B cell (primary cell): ENCODE measurements around the gene SUN3. TPM values are rescaled to one million over a fixed set of nuclear protein-coding genes. Genes with fewer than 3 reads are reported as not detected.

Experiments used
- ATAC-seq: fragments of 200-7000 bp; cut with Tn5 transposase; one replicate; pipeline ENCODE4 v1.10.0; 2021; ENCODE audit warnings: low read depth, mild to moderate bottlenecking, moderate number of reproducible peaks, moderate library complexity
- CTCF ChIA-PET: fragments of 350-600 bp; sonication (Branson Sonifier 250); formaldehyde crosslinking; loops from one replicate; lab custom pipeline; 2021; ENCODE audit warnings: antibody characterized with exemption, inconsistent platforms; lab: Charles Lee
- POLR2A ChIA-PET: fragments of 350-600 bp; sonication (Branson Sonifier 250); formaldehyde crosslinking; loops from one replicate; lab custom pipeline; 2021; ENCODE audit warnings: antibody characterized with exemption; lab: Charles Lee
- DNase-seq: peaks from one replicate; pipeline ENCODE4 v3.0.0; 2013
- H2AFZ ChIP-seq: 2 replicates; pipeline ENCODE4 v1.6.1; 2012; ENCODE audit warnings: mild to moderate bottlenecking, low read depth, low read length; ENCODE audit not compliant: insufficient read depth, poor library complexity, severe bottlenecking
- H3K27ac ChIP-seq, 2 donors: 1 replicate in 1 of 2; 2 replicates in 1 of 2; pipeline ENCODE4 v1.5.1; 2012 to 2013; ENCODE audit warnings: low read length in 2 of 2, mild to moderate bottlenecking in 2 of 2, moderate library complexity in 1 of 2
- H3K27me3 ChIP-seq, 4 experiments: fragments of 200-600 bp in 1 of 4; sonication (generic) in 1 of 4; replicated peaks in 1 of 4; 1 replicate in 2 of 4; 2 replicates in 2 of 4; pipeline versions ENCODE4 v1.6.1 to v1.7.0; 2013 to 2016; ENCODE audit warnings: low read length in 3 of 4, mild to moderate bottlenecking in 2 of 4, mixed read lengths in 1 of 4, moderate library complexity in 1 of 4; ENCODE audit not compliant: insufficient read depth in 4 of 4, control insufficient read depth in 3 of 4; ENCODE audit errors: control extremely low read depth in 1 of 4
- H3K36me3 ChIP-seq, 2 experiments: replicated peaks in 1 of 2; 1 replicate in 1 of 2; 2 replicates in 1 of 2; pipeline versions ENCODE4 v1.6.1 to v1.7.1; 2013; ENCODE audit warnings: low read length in 1 of 2; ENCODE audit not compliant: insufficient read depth in 2 of 2, control insufficient read depth in 1 of 2; ENCODE audit errors: control extremely low read depth in 1 of 2, extremely low read depth in 1 of 2
- H3K4me1 ChIP-seq, 2 donors: fragments of 200-600 bp in 1 of 2; sonication (generic) in 1 of 2; 1 replicate in 1 of 2; 2 replicates in 1 of 2; pipeline versions ENCODE4 v1.5.1 to v1.6.1; 2013 to 2017; ENCODE audit warnings: low read length in 2 of 2; ENCODE audit not compliant: control insufficient read depth in 2 of 2, insufficient read depth in 2 of 2
- H3K4me2 ChIP-seq: replicated peaks from 2 replicates; pipeline ENCODE3; 2012; ENCODE audit warnings: mild to moderate bottlenecking, low read depth, low read length; ENCODE audit not compliant: poor library complexity, severe bottlenecking
- H3K4me3 ChIP-seq, 5 experiments: fragments of 200-600 bp in 1 of 5; sonication (generic) in 1 of 5; 1 replicate in 3 of 5; 2 replicates in 2 of 5; pipeline versions ENCODE4 v1.5.1 to v1.7.0; 2011 to 2016; ENCODE audit warnings: low read length in 4 of 5, mild to moderate bottlenecking in 4 of 5, low read depth in 2 of 5, control low read depth in 1 of 5, moderate library complexity in 1 of 5; ENCODE audit not compliant: insufficient read depth in 1 of 5; ENCODE audit errors: control extremely low read depth in 1 of 5, extremely low read depth in 1 of 5
- H3K79me2 ChIP-seq: fragments of 200-600 bp; sonication (generic); one replicate; pipeline ENCODE4 v1.6.0; 2016; ENCODE audit warnings: low read length; ENCODE audit not compliant: control insufficient read depth, insufficient read depth
- H3K9ac ChIP-seq: fragments of 200-600 bp; sonication (generic); 2 replicates; pipeline ENCODE4 v1.6.1; 2017; ENCODE audit warnings: mild to moderate bottlenecking, low read length, moderate library complexity
- H3K9me3 ChIP-seq, 3 donors: one replicate each; pipeline versions ENCODE4 v1.6.1 to v1.7.1; 2013; ENCODE audit warnings: low read length in 2 of 3; ENCODE audit not compliant: control insufficient read depth in 2 of 3, insufficient read depth in 1 of 3; ENCODE audit errors: control extremely low read depth in 1 of 3
- H4K20me1 ChIP-seq: 2 replicates; pipeline ENCODE4 v1.6.0; 2012; ENCODE audit warnings: mild to moderate bottlenecking, low read length; ENCODE audit not compliant: insufficient read depth, control insufficient read depth, poor library complexity, severe bottlenecking
- H3K27ac Mint-ChIP-seq: one replicate; pipeline ENCODE4 v1.8.0; 2021; ENCODE audit warnings: mixed read lengths
- H3K27me3 Mint-ChIP-seq: one replicate; pipeline ENCODE4 v1.8.0; 2021; ENCODE audit warnings: mixed read lengths
- H3K4me1 Mint-ChIP-seq: one replicate; pipeline ENCODE4 v1.8.0; 2021; ENCODE audit warnings: mixed read lengths
- H3K4me3 Mint-ChIP-seq: one replicate; pipeline ENCODE4 v1.8.0; 2021; ENCODE audit warnings: mixed read lengths
- H3K9me3 Mint-ChIP-seq: one replicate; pipeline ENCODE4 v1.8.0; 2022; ENCODE audit warnings: mixed read lengths; ENCODE audit not compliant: insufficient read depth
- CTCF ChIP-seq: fragments of 200-600 bp; IDR thresholded peaks from one replicate; pipeline ENCODE4 v1.8.0; 2022; ENCODE audit warnings: antibody characterized with exemption, mild to moderate bottlenecking
- EZH2 ChIP-seq: IDR thresholded peaks from 2 replicates; pipeline ENCODE4 v1.6.1; 2012; ENCODE audit warnings: borderline replicate concordance, low read depth, mild to moderate bottlenecking, moderate library complexity, low read length; ENCODE audit not compliant: insufficient read depth, poor library complexity, severe bottlenecking
- WGBS: methylation state at CpG from one replicate; pipeline ENCODE4 v1.1.5; 2013; ENCODE audit warnings: missing lambda C conversion rate; ENCODE audit not compliant: insufficient coverage; 5-methylcytosine and 5-hydroxymethylcytosine counted together
- intact Hi-C: fragments of 100-400 bp; cut with micrococcal nuclease; formaldehyde crosslinking; loops from one replicate; pipeline ENCODE4 v1.10.0; 2022
- polyA plus RNA-seq: library from polyadenylated mRNA; depleted of rRNA; stranded (reverse); fragments of >200 nt; gene quantifications from 2 replicates; pipeline ENCODE4 v1.2.3, GENCODE V29; 2012
- total RNA-seq, 2 donors: library from RNA; stranded (reverse); fragments of 120-200 nt in 1 of 2; gene quantifications; 1 replicate in 1 of 2; 2 replicates in 1 of 2; pipeline versions ENCODE4 v1.2.3 to v1.2.4, GENCODE V29; 2013 to 2022

SUN3 gene
- total and polyA plus RNA-seq, 2 donors (not counting 1 experiment from before 2014, with no cell fraction given) = not detected

DNA sequence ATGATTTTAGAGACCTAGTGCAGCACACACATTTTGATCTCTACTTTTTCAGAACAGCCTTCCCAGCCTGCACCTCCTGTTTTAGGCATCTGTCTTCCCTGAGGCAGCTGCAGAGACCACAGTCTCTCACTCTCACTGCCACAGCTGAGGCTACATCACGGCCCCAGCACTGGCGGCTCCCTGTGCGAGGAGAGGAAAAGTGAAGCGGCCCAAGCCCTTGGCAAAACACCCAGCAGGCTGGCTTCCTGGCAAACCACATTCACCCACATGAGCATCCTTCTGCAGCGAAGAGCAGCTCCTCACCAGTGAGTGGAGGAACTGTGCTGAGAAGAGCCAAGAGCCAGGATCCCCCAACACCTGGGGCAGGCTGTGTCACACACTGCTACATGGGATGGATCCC lies 63.5 kb downstream of the SUN3 start:
- POLR2A ChIA-PET = no interaction called here
- peaks cover 13 to 84% of the 10 kb centered on the region in 2 experiments for H3K36me3 ChIP-seq

GRCh38 chr7:47962262-47962661 lies 66.6 kb downstream of the SUN3 start:
- TF ChIP-seq EZH2 = no peak
- Mint-ChIP-seq H3K27me3 (no peaks in the 10 kb centered on the region), H3K9me3 (no peaks in the 10 kb centered on the region), H3K4me3 (no peak overlapping the region), H3K4me1 (no peaks in the 10 kb centered on the region), H3K27ac (no peak overlapping the region)
- H3K4me1 ChIP-seq = no peaks in the 10 kb centered on the region
- no peak overlapping the region for H3K4me2 ChIP-seq
- CTCF ChIA-PET = interaction anchor here (1.0 to 3.2 kb wide), 3 partner anchors 14 to 696 kb away, joined by 3 to 11 read pairs (median 4); partner anchors contain the start of gene PKD1L1
- ATAC-seq = no peak
- H3K27ac ChIP-seq = no peak overlapping the region
- H3K36me3 ChIP-seq = peaks cover 11 to 61% of the 10 kb centered on the region in 2 experiments
- H3K9me3 ChIP-seq = no peaks in the 10 kb centered on the region
- no peak overlapping the region for H2AFZ ChIP-seq
- no peaks in the 10 kb centered on the region for H3K27me3 ChIP-seq
- H3K4me3 ChIP-seq = no peak overlapping the region
- intact Hi-C loops = no loop called here
- WGBS = 100% methylated on average over 1 of the region's 3 CpGs
- peaks cover 3% of the 10 kb centered on the region for H3K79me2 ChIP-seq
- POLR2A ChIA-PET = no interaction called here
- H3K9ac ChIP-seq = no peak overlapping the region
- no peaks in the 10 kb centered on the region for H4K20me1 ChIP-seq
- DNase-seq = no peak

More for the DNA sequence above, 63.5 kb downstream of the SUN3 start:
- Histone ChIP-seq H3K9me3 (no peaks in the 10 kb centered on the region), H4K20me1 (peaks cover 8% of the 10 kb centered on the region), H3K4me1 (peaks cover 0 to 4% of the 10 kb centered on the region in 2 donors), H3K9ac (no peak overlapping the region), H3K79me2 (peaks cover 3% of the 10 kb centered on the region), H3K4me3 (no peak overlapping the region), H3K27me3 (no peaks in the 10 kb centered on the region), H3K27ac (no peak overlapping the region), H3K4me2 (no peak overlapping the region), H2AFZ (no peak overlapping the region)
- Mint-ChIP-seq H3K4me3 (no peak overlapping the region), H3K27ac (no peak overlapping the region), H3K9me3 (no peaks in the 10 kb centered on the region), H3K4me1 (peaks cover 8% of the 10 kb centered on the region), H3K27me3 (no peaks in the 10 kb centered on the region)
- CTCF ChIA-PET = interaction anchor here (2.3 kb wide), 1 partner anchor 20 kb away, joined by 8 read pairs; no protein-coding TSS in a partner anchor
- 51% methylated on average over 2 of the region's 5 CpGs for WGBS
- DNase-seq = no peak
- TF ChIP-seq CTCF (no peak), EZH2 (no peak)
- intact Hi-C loops = no loop called here
- ATAC-seq = no peak
